DND-41 (cell line): Measurements from ENCODE around the gene HECTD1.

Experiments
- CTCF ChIP-seq: IDR thresholded peaks from 2 replicates; pipeline ENCODE4 v1.5.1; 2012; ENCODE audit warnings: borderline replicate concordance, low read length, moderate library complexity, mild to moderate bottlenecking; ENCODE audit not compliant: poor library complexity, severe bottlenecking; ENCODE audit errors: extremely low read depth
- EZH2 ChIP-seq: IDR thresholded peaks from 3 replicates; pipeline ENCODE4 v1.6.1; 2012; ENCODE audit warnings: borderline replicate concordance, low read depth, mild to moderate bottlenecking, moderate library complexity, low read length, inconsistent platforms; ENCODE audit not compliant: severe bottlenecking

DNA sequence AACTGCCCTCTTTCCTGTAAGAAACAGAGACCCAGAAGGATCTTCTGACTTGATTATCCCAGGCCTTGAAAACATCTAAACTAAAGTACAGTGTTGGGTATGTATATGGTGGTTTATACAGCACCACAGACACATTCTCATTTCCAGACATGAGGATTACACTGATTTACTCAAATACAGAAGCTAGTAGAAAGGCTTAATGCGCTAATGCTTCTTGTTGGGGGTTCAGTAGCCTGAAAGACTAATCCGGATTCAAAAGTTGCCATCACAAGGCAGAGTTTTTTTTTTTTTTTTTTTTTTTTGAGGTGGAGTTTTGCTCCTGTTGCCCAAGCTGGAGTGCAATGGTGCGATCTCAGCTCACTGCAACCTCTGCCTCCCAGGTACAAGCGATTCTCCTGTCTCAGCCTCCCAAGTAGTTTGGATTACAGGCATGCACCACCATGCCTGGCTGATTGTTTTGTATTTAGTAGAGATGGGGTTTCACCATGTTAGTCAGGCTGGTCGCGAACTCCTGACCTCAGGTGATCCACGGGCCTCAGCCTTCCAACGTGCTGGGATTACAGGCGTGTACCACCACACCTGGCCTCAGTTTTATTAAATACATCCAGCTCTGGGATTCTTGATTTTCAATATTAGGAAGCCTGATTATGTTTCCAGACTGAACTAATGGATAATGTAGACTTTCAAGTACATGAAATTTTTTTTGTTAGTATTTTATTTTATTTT lies 46.3 kb upstream of the HECTD1 start:
- TF ChIP-seq CTCF (no peak), EZH2 (no peak)
